Uterus (tissue), 4 donors: ENCODE measurements around the gene VIM. TPM values are rescaled to one million over a fixed set of nuclear protein-coding genes. Genes with fewer than 3 reads are reported as not detected.
A peak's percentile ranks its signal among the peaks of the same experiment; 100 is the strongest.

Source experiments
- DNase-seq, 2 donors: peaks; one replicate each; pipeline ENCODE4 v3.0.0-alpha.2; 2019 to 2020
- H3K27ac ChIP-seq, 2 donors: fragments of 200-600 bp; sonication (generic); 1 replicate in 1 of 2; 2 replicates in 1 of 2; pipeline ENCODE4 v1.5.1; 2016 to 2018
- H3K27me3 ChIP-seq, 2 donors: fragments of 200-600 bp; sonication (generic); one replicate each; pipeline ENCODE4 v1.5.1; 2018 to 2019; ENCODE audit warnings: control low read depth in 1 of 2
- H3K36me3 ChIP-seq, 2 donors: fragments of 200-600 bp; sonication (generic); one replicate each; pipeline ENCODE4 v1.5.1; 2019; ENCODE audit warnings: control low read depth in 1 of 2
- H3K4me1 ChIP-seq, 2 donors: fragments of 200-600 bp; sonication (generic); one replicate each; pipeline ENCODE4 v1.5.1; 2018 to 2019; ENCODE audit warnings: control low read depth in 1 of 2
- H3K4me3 ChIP-seq, 2 donors: fragments of 200-600 bp; sonication (generic); 1 replicate in 1 of 2; 2 replicates in 1 of 2; pipeline ENCODE4 v1.5.1; 2018 to 2019; ENCODE audit warnings: mild to moderate bottlenecking in 1 of 2
- H3K9me3 ChIP-seq, 2 donors: fragments of 200-600 bp; sonication (generic); one replicate each; pipeline ENCODE4 v1.5.1; 2019; ENCODE audit warnings: control low read depth in 1 of 2
- POLR2A ChIP-seq, 2 donors: fragments of 450-650 bp; IDR thresholded peaks; one replicate each; pipeline ENCODE4 v1.6.1; 2016; ENCODE audit warnings: antibody characterized with exemption in 2 of 2, mild to moderate bottlenecking in 1 of 2, moderate library complexity in 1 of 2
- intact Hi-C: fragments of 100-400 bp; cut with DNase I; formaldehyde crosslinking; loops from one replicate; pipeline ENCODE4 v1.15.1; 2023; ENCODE audit warnings: low total_unique reads
- total RNA-seq, 4 donors: library from RNA; depleted of rRNA in 3 of 4; stranded (reverse); fragments of >200 nt in 3 of 4; gene quantifications; one replicate each; pipeline versions ENCODE4 v1.1.0 to v1.2.4, GENCODE V29; 2014 to 2023
- TF ChIP-seq, protein P1 (sequence below), 4 experiments: fragments of 200-600 bp in 2 of 4; fragments of 450-650 bp in 2 of 4; sonication (generic) in 2 of 4; IDR thresholded peaks; one replicate each; pipeline ENCODE4 v1.5.1; 2016 to 2019; ENCODE audit warnings: antibody characterized with exemption in 4 of 4, mild to moderate bottlenecking in 2 of 4, moderate library complexity in 1 of 4
- donor health status: DM: yes; HTN: yes; CAD: no.

Gene VIM
- total RNA-seq, 4 donors from 2014 or later, result 1,892 to 2,495 (median 2,052) TPM

GRCh38 chr10:17213646-17214349 is 14.2 kb upstream of the VIM start:
- DNase-seq, result no peak
- Histone ChIP-seq H3K4me3 (no peak overlapping the region), H3K27ac (no peak overlapping the region), H3K9me3 (no peaks in the 10 kb centered on the region), H3K36me3 (no peaks in the 10 kb centered on the region), H3K4me1 (peaks cover 0 to 14% of the 10 kb centered on the region in 2 donors), H3K27me3 (no peaks in the 10 kb centered on the region)
- TF ChIP-seq, protein P1, sequence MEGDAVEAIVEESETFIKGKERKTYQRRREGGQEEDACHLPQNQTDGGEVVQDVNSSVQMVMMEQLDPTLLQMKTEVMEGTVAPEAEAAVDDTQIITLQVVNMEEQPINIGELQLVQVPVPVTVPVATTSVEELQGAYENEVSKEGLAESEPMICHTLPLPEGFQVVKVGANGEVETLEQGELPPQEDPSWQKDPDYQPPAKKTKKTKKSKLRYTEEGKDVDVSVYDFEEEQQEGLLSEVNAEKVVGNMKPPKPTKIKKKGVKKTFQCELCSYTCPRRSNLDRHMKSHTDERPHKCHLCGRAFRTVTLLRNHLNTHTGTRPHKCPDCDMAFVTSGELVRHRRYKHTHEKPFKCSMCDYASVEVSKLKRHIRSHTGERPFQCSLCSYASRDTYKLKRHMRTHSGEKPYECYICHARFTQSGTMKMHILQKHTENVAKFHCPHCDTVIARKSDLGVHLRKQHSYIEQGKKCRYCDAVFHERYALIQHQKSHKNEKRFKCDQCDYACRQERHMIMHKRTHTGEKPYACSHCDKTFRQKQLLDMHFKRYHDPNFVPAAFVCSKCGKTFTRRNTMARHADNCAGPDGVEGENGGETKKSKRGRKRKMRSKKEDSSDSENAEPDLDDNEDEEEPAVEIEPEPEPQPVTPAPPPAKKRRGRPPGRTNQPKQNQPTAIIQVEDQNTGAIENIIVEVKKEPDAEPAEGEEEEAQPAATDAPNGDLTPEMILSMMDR (IDR thresholded peaks at IDR 0.05), result no peak
- TF ChIP-seq POLR2A (IDR thresholded peaks at IDR 0.05), result no peak
- intact Hi-C loops, result no loop called here

DNA sequence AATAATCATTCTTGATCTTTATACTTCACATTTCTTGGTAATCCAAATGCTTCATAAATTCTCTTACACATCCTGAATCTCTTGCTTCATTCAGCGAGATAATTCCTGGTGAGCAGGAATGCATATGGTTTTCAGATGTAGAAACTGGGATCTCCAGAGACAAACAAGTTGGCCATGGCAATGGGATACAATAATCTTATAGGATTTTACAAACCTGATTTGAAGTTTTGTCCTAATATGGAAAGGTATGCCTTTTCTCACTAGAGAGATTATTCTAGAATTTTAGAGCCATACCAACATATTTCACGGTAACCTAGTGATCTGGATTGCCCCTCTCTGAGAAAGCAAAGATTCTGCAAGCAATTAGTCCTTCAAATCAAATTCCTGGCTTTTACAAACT is 13.5 kb upstream of the VIM start:
- Histone ChIP-seq H3K27me3 (no peaks in the 10 kb centered on the region), H3K27ac (peak overlapping the region; percentile 81 to 88), H3K9me3 (no peaks in the 10 kb centered on the region), H3K4me1 (peaks cover 0 to 14% of the 10 kb centered on the region in 2 donors), H3K4me3 (no peak overlapping the region), H3K36me3 (no peaks in the 10 kb centered on the region)
- TF ChIP-seq, protein P1 (IDR thresholded peaks at IDR 0.05), result no peak
- TF ChIP-seq POLR2A (IDR thresholded peaks at IDR 0.05), result no peak
- intact Hi-C loops, result no loop called here
- no peak for DNase-seq

DNA sequence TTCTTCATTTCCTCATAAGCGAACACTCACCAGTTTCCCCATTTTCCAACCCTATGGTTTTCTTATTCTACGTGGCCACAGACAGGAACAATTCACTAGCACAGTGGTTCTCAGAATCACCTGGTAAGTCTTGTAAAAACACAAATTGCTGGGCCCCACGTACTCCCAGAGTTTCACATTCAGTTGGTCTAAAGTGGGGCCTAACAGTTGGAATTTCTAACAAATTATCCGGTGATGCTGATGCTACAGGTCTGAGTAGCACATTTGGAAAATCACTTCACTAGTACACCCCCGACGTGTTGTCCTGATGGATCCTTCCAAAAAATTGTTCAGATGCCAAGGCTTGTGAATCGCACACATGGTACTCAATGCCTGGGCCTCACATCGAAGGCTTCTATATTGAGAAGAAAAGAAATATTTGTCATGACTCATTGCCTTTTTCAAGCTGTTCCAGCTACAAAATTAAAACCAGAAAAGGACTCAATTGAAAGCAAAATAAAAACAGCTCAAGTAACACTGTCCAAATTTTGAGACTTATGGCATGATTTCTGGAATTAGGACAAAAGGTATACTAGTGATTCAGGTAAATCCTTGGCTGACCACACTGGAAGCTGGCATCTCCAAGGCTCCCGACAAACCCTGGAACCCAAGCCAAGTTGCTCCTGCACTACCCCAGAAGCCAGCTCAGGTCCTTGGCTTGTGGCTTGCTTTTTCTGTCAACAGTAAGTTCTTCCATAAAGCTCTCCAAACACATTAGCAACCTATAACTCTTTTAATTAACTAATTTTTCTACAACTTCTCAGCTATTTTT is 12.9 kb upstream of the VIM start:
- H3K27ac ChIP-seq, result peak overlapping the region; percentile 81 to 88
- H3K36me3 ChIP-seq, result no peaks in the 10 kb centered on the region
- DNase-seq, result peak in 1 of 2 donors; percentile 57
- no peaks in the 10 kb centered on the region for H3K27me3 ChIP-seq
- TF ChIP-seq, protein P1 (IDR thresholded peaks at IDR 0.05), result no peak
- TF ChIP-seq POLR2A (IDR thresholded peaks at IDR 0.05), result no peak
- intact Hi-C loops, result no loop called here
- no peak overlapping the region for H3K4me3 ChIP-seq
- no peaks in the 10 kb centered on the region for H3K9me3 ChIP-seq
- H3K4me1 ChIP-seq, result peaks cover 0 to 9% of the 10 kb centered on the region in 2 donors

- intact Hi-C loops, result no loop called here
- TF ChIP-seq POLR2A (IDR thresholded peaks at IDR 0.05), result no peak
- TF ChIP-seq, protein P1 (IDR thresholded peaks at IDR 0.05), result no peak
- H3K36me3 ChIP-seq, result no peaks in the 10 kb centered on the region
These were observed 12.3 kb upstream of the VIM start for GRCh38 chr10:17215782-17216122.

More at GRCh38 chr10:17215782-17216122, 12.3 kb upstream of the VIM start:
- Histone ChIP-seq H3K9me3 (no peaks in the 10 kb centered on the region), H3K27me3 (no peaks in the 10 kb centered on the region), H3K27ac (peak overlapping the region; percentile 81 to 88), H3K4me1 (peaks cover 0 to 8% of the 10 kb centered on the region in 2 donors), H3K4me3 (no peak overlapping the region)
- DNase-seq, result no peak
